ENCODE data around the gene MDFIC. TPM values are rescaled to one million over a fixed set of nuclear protein-coding genes. Genes with fewer than 3 reads are reported as not detected.
A peak's percentile ranks its signal among the peaks of the same experiment; 100 is the strongest.

Gene MDFIC
- total and polyA plus RNA-seq, 2 of the 4 experiments (the other 2 are of a cell fraction), result 16.9 to 35.0 TPM

GRCh38 chr7:114901771-114902170 is 20.1 kb upstream of the MDFIC start:
- H2BK15ac ChIP-seq (ENCODE audit: low read depth, low read length), result no peak overlapping the region
- in situ Hi-C loops (cut with MboI; ENCODE audit: low sequenced_read_pairs) (no loop called here), intact Hi-C loops (cut with micrococcal nuclease) (no loop called here), dilution Hi-C loops (cut with HindIII; ENCODE audit: low sequenced_read_pairs, unreplicated experiment) (no loop called here)
- H3K79me1 ChIP-seq (ENCODE audit: low read depth in 1 of 2, low read length in 2 of 2), result no peaks in the 10 kb centered on the region
- H3K4me3 ChIP-seq (ENCODE audit: insufficient read depth, low read depth, low read length), result no peak overlapping the region
- ATAC-seq (ENCODE audit: low read depth), result no peak; the same call in 1 of the 2 replicates
- ChIA-PET POLR2A (ENCODE audit: unreplicated experiment) (no interaction called here), CTCF (interaction anchor here (0.6 kb wide), 1 partner anchor 1174 kb away, joined by 3 read pairs; no protein-coding TSS in a partner anchor)
- no peaks in the 10 kb centered on the region for H3K27me3 ChIP-seq (ENCODE audit: control insufficient read depth, insufficient read depth, low read length)
- H2BK5ac ChIP-seq (ENCODE audit: low read depth, low read length, poor library complexity, severe bottlenecking), result no peak overlapping the region
- no peak overlapping the region for H3K18ac ChIP-seq (ENCODE audit: low read depth, low read length)
- peak; percentile 26 for DNase-seq
- H2BK120ac ChIP-seq (ENCODE audit: low read depth, low read length), result no peak overlapping the region
- H4K91ac ChIP-seq (ENCODE audit: insufficient read depth, low read depth, low read length), result no peak overlapping the region
- H3K4ac ChIP-seq (ENCODE audit: low read depth, low read length), result no peak overlapping the region
- no peak overlapping the region for H3K4me2 ChIP-seq (ENCODE audit: low read depth, low read length)
- no peaks in the 10 kb centered on the region for H3K9me3 ChIP-seq (ENCODE audit: control insufficient read depth, insufficient read depth, low read length)
- H2AK5ac ChIP-seq (ENCODE audit: low read depth, low read length), result no peak overlapping the region
- peak overlapping the region; percentile 3 for H2AFZ ChIP-seq (replicated peaks; ENCODE audit: low read length, poor library complexity)
- H4K20me1 ChIP-seq (ENCODE audit: insufficient read depth, low read length), result no peaks in the 10 kb centered on the region
- no peak overlapping the region for H4K5ac ChIP-seq (ENCODE audit: low read depth, low read length)
- BruUV-seq (replicated peaks), result no TSS peak
- H2BK20ac ChIP-seq (ENCODE audit: low read depth, low read length), result no peak overlapping the region
- no peaks in the 10 kb centered on the region for H3K4me1 ChIP-seq (ENCODE audit: control insufficient read depth, insufficient read depth, low read length)
- H3K9me1 ChIP-seq (ENCODE audit: insufficient read depth, low read length), result no peaks in the 10 kb centered on the region
- no peak overlapping the region for H4K8ac ChIP-seq (ENCODE audit: low read depth in 2 of 2, low read length in 2 of 2)
- no peak overlapping the region for H3K14ac ChIP-seq (replicated peaks; ENCODE audit: low read depth, low read length)
- WGBS, 2 experiments (ENCODE audit: extremely low coverage in 2 of 2, insufficient read length in 1 of 2), result no CpG with 5 or more reads among the region's 1 CpG
- no peak overlapping the region for H3K23ac ChIP-seq (ENCODE audit: low read depth, low read length)
- no peaks in the 10 kb centered on the region for H3K36me3 ChIP-seq (ENCODE audit: control insufficient read depth, insufficient read depth, low read length)
- H2AK9ac ChIP-seq (replicated peaks; ENCODE audit: low read depth, low read length, poor library complexity), result no peak overlapping the region
- H3K9ac ChIP-seq (ENCODE audit: low read depth, low read length), result no peak overlapping the region
- H3K27ac ChIP-seq (ENCODE audit: insufficient read depth, low read length), result no peak overlapping the region
- TF ChIP-seq, protein P1, sequence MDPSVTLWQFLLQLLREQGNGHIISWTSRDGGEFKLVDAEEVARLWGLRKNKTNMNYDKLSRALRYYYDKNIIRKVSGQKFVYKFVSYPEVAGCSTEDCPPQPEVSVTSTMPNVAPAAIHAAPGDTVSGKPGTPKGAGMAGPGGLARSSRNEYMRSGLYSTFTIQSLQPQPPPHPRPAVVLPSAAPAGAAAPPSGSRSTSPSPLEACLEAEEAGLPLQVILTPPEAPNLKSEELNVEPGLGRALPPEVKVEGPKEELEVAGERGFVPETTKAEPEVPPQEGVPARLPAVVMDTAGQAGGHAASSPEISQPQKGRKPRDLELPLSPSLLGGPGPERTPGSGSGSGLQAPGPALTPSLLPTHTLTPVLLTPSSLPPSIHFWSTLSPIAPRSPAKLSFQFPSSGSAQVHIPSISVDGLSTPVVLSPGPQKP (IDR thresholded peaks at IDR 0.05; ENCODE audit: borderline replicate concordance, low read depth, low read length), result no peak
- TF ChIP-seq RCOR1 (IDR thresholded peaks at IDR 0.05; ENCODE audit: insufficient replicate concordance, low read length) (no peak), USF2 (IDR thresholded peaks at IDR 0.05; ENCODE audit: low read depth, low read length) (no peak), MAZ (IDR thresholded peaks at IDR 0.05; ENCODE audit: borderline replicate concordance, low read depth, low read length) (no peak), SMC3 (IDR thresholded peaks at IDR 0.05; ENCODE audit: low read depth, low read length) (no peak), POLR2A (IDR thresholded peaks at IDR 0.05; ENCODE audit: low read depth, low read length) (no peak), RAD21 (IDR thresholded peaks at IDR 0.05; ENCODE audit: low read length) (no peak), FOS (IDR thresholded peaks at IDR 0.05; ENCODE audit: low read depth, low read length) (no peak), NFE2L2 (IDR thresholded peaks at IDR 0.05; ENCODE audit: low read depth, low read length) (no peak), MXI1 (IDR thresholded peaks at IDR 0.05; ENCODE audit: borderline replicate concordance, low read depth, low read length) (no peak), RFX5 (IDR thresholded peaks at IDR 0.05; ENCODE audit: low read depth, low read length) (no peak), CHD1 (IDR thresholded peaks at IDR 0.05; ENCODE audit: low read depth, low read length) (no peak)
- H3K56ac ChIP-seq (ENCODE audit: extremely low read depth, insufficient read depth, low read length), result no peak overlapping the region

Data from IMR-90 (cell line).